RPMI7951 (cell line): Measurements from ENCODE around the gene HTR4. TPM values are rescaled to one million over a fixed set of nuclear protein-coding genes. Genes with fewer than 3 reads are reported as not detected.
"Not testable (repeated sequence)": the region's sequence is repeated elsewhere in the genome, so short reads cannot be mapped to it uniquely, and the experiment has no call there.

ENCODE experiments used
- DNase-seq: peaks from one replicate; pipeline ENCODE4 v3.0.0-alpha.2; 2012; ENCODE audit warnings: low read depth
- total RNA-seq: library from RNA; depleted of rRNA; stranded (reverse); fragments of >200 nt; shearing (Covaris generic); gene quantifications from 2 replicates; pipeline ENCODE4 v1.2.3, GENCODE V29; 2014

Gene HTR4
- total RNA-seq, 1 experiment from 2014 or later = not detected

DNA sequence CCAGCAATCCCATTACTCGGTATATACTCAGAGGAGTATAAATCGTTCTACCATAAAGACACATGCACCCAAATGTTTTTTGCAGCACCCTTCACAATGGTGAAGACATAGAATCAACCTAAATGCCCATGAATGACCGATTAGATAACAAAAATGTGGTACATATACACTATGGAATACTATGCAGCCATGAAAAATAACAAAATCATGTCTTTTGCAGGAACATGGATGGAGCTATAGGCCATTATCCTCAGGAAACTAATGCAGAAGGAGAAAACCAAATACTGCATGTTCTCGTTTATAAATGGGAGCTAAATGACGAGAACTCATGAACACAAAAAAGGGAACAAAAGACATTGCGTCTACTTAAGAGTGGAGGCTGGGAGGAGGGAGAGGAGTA, 114.5 kb downstream of the HTR4 start:
- DNase-seq = no peak

DNA sequence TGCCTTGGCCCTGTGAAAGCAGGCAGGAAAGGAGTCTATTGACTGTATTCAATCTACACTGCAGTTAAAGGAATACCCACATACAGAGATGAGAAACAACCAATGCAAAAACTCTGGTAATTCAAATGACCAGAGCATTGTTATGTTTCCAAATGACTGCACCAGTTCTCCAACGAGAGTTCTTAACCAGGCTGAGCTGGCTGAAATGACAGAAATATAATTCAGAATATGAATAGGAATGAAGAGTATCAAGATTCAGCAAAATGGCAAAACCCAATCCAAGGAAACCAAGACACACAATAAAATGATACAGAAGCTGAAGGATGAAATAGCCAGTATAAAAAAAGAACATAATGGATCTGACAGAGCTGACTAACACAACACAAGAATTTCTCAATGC, 119.1 kb downstream of the HTR4 start:
- DNase-seq = no peak

DNA sequence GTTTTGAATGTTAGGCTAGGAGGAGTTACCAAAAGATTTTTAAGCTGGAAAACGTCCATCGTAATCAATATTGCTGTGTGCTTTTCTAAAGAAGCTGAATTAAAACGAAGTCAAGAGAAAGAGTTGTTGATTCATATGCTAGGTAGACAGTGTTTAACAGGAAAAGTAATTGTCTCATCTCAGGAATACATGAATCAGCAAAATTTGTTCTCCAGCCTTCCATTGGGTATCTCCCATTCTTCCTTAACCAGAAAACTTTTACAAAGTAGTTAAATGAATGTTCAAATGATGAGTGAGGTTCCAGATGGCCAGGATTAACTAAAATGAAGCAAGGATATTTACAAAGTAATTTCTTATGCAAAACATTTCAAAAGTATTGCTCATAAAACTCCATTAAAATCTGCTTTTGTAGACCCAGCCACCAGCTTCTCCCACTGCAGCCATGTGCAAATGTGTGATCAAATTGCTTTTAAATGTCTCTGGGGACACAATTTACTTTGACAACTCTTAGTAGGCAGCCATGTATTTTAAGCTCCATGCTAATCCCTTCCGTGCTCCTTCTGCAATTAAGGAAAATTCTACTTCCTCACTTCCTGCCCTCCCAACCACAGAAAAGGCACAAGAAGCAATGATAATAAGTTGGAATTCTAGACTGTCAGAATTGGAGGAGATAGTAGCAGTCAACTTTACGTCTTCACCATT, 121.2 kb downstream of the HTR4 start:
- DNase-seq = no peak

DNA sequence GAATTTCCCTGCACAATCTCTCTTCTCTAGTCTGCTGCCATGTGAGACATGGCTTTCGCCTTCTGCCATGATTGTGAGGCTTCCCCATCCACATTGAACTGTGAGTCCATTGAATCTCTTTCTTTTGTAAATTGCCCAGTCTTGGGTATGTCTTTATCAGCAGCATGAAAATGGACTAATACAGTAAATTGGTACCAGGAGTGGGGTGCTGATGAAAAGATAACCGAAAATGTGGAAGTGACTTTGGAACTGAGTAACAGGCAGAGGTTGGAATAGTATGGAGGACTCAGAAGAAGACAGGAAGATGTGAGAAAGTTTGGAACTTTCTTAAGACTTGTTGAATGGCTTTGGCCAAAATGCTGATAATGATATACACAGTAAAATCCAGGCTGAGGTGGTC, 124.9 kb downstream of the HTR4 start:
- not testable (repeated sequence) for DNase-seq

DNA sequence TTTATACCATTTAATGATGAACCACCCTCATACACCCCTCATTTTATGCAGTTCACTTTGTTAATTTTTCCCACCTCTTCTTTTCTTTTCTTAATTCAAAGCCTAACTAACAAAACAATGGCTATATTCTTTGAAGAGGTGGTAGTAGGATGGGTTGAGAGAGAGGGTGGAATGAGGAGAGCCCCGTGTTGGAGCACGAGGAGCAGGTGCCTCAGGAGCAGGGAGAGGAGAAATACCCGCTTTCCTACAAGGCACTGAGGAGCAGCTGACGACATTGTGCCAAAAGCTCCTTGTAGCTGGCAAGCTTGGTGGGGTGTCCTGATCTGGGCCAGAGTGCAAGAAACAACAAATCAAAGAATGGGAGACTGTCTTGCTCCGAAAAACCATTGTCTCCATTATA, 129.6 kb downstream of the HTR4 start:
- DNase-seq = no peak

DNA sequence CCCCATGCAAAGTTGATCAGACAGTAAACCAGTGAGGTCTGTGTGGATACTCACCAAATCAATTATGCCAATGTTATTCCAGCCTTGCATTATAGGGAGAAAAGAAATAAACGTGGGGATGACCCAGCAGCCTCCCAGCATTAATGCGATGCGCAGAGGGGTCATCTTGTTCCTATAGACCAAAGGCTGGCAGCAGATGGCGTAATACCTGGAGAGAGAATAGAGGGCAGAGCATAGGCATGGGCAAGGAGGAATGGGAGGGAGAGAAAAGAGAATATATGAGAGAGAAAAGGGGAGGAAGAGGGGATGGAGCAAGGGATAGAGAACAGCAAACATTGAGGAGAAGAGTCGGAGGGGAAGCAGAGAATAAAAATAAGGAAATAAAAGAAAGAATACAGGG, 131.2 kb downstream of the HTR4 start:
- peak; percentile 5 for DNase-seq

DNA sequence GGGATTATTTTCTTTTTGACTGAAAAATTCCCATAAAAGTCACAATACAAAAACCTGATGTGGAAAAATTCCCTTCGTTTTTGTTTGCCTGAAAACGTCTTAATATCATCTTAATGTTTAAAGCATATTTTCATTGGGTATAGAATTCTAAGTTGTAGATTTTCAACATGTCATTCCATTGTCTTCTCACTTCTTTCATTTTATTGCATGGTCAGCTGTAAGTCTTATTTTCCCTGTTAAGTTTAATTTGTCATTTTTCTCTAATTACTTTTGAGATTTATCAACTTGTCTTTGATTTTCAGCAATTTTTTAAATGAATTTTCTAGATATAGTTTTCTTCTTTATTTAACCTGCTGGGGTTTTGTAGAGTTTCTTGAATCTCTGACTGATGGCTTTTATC, 138.9 kb downstream of the HTR4 start:
- no peak for DNase-seq

DNA sequence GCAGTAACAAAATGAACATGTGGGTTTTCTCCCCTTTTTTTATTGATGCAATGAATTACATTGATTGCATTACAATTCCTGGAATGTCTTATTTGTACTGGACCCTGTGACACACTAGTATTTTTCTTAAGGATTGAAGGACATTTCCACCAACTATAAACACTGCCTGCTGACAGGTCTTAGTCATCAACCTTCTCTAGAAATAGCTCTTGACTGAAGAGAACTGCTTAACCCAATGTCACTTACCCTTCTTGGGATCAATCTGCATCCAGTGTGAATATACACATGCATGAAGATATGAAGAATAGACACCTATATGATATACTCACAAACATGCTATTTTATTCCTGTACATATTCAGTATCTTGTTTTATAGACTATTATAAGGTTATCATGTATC, 140.0 kb downstream of the HTR4 start:
- DNase-seq = no peak

DNA sequence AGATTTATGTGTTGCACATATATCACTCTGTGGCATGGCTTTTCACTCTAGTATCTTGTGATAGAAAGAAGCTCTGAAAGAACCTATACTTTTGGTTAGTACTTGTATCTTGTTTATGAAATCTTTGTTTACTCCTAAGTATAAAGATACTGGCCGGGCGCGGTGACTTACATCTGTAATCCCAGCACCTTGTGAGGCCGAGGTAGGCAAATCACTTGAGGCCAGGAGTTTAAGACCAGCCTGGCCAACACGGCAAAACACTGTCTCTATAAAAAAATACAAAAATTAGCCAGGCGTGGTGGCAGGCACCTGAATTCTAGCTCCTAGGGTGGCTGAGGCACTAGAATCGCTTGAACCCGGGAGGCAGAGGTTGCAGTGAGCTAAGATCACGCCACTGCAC, 141.8 kb downstream of the HTR4 start:
- no peak for DNase-seq

DNA sequence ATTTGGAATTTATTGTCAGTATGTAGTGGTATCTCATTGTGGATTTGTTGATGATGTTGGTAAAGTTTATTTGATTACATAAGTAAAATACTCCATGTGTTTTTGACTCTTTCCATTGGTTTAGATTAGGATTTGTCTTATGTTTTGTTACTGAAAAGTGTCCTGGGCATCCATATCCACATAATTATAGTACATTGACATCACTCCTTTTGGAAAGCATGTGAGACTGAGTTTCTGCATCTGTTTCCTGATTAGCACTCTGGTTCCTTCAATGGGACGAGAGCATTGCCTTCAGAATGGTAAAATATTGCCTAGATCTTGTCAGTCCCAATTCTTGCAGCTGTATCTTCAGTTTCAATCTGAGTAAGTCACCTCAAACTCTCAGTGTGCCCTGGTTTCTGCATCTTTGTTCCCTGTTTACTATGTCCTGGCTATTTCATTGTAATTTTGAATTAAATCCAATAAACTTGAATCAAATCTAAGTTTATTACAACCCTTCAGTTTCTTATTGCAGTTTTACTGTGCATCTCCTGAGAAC, 142.4 kb downstream of the HTR4 start:
- DNase-seq = no peak

DNA sequence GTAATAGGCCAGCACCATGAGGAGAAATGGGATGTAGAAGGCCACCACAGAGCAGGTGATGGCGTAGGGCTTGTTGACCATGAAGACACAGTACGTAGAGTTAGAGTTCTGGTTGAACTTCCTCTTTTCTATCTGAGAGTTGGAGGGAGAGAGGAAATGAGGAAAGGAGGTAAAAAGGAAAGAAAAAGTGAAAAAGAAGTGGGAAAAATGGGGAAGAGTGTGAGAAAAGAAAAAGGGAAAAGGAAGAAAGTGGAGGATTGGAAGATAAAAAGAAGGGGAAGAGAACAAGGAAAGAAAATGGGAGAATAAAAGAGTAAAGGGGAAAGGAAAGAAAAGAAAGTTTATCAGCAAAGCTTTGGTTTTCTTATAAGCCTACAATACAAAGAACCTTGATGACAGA, 144.4 kb downstream of the HTR4 start:
- DNase-seq = no peak

DNA sequence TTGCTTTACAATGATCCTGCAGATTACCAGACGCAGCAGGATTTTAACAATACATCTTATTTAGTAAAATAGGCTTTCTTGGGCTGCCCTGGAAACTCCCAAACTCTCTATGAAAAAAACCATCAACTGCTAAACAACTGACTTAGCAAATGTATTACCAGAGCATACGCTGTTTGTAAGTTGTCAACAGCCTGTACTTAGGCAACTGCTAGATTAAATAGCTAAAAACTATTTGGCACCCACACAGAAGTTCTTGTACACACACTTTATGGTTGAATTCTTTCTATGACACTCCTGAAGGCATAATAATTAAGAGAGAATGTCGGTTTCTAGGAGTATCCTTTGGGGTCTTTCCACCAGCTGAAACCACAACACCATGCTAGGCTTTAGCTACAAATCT, 146.7 kb downstream of the HTR4 start:
- no peak for DNase-seq

DNA sequence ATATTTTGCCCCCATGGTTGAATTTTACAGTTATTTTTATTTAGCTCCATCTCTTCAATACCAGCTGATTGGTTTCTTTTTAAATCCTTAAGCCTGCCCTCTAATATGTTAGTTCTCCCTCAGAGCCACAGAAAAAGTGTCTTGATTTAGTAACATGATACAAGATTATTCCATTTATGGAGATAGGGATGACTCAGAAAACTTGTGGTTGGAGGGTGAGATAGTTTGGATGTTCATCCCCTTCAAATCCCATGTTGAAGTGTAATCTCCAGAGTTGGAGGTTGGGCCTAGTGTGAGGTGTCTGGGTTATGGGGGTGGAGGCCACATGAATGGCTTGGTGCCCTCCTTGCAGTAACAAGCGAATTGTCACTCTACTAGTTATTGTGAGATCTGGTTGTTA, 154.9 kb downstream of the HTR4 start:
- DNase-seq = peak; percentile 16

DNA sequence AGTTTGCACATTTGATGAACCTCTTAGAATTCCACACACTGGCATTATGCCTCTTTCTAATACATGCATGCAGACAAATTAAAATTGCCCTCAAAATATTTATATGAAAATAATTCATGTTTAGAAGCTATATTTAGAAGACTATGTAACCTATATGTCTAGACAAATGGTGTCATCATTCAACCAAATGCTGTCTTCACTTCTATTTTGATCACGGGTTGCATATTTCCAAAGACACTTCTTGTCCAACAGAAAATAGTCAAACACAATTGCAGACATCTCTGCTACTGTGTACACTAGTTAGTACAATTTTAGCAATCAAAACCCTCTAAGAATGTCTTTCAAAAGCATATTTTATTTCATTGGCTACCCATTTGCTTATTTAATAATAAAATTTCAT, 156.6 kb downstream of the HTR4 start:
- DNase-seq = no peak

DNA sequence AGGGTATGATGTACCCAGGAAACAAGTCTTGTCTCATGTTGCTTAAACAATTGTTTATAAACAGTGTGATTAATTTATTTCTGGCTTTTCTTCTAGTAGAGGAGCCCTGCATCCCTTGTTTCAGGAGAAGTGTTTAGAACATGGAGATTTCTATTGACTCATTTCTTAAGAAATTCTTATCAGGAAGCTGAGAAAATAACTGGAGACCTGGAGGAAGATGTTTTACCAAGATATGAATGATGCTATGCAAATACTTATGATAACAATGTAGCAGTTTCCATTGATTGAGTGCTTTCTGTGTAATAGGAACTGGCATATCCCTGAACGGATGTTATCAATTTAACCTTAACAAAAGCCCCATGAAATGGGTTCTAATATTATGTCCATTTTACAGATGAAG, 162.0 kb downstream of the HTR4 start:
- no peak for DNase-seq

DNA sequence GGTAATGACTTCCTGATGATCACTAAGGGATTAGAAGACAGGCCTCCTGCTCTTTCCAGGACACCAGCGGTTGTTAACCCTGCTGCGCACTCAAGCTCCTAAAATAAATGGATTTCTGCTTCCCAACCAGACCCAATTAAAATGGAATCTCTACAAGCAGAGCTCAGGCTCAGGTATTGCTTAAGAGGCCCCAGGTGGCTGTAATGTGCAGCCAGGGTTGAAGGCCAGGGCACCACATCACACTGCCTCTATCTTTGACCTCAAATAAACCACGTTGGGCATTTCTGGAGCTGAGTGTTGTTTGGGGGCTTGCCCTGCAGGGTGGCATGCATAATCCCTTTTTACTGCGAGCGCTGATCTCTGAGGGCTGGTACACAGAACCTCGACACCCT, 162.5 kb downstream of the HTR4 start:
- no peak for DNase-seq

DNA sequence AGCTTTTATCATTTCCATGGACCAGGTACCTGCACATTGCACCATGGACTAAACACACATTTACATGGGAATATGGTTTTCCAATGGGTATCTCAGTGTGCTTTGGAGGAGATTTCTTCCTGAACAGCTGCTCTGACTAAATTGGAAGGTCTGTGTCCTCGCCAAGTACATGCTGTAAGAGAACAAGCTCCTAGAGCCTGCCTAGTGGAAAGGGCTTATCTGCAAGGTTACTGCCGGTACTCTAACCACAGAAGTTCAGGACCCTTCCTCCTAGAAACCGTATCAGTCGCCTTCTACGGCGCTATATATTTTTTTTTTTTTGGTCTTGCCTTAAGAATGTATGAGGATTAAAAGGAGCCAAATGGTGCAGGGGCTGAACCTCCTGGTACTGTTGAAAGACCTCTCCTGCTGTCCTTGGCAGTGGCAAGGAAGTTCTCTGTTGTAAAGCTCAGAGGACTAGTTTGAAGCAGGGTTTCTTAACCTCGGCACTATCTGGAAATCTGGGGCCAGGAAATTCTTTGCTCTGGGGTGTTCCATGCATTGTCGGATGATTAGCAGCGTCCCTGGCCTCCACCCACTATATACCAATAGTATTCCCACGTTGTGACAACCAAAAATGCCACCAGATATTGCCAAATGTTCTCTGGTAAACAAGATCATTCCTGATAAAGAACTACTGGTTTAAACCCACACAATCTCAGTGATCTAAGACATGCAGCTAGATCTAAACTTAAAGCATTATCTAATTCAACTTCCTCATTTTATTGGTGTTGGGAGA, 163.1 kb downstream of the HTR4 start:
- no peak for DNase-seq

DNA sequence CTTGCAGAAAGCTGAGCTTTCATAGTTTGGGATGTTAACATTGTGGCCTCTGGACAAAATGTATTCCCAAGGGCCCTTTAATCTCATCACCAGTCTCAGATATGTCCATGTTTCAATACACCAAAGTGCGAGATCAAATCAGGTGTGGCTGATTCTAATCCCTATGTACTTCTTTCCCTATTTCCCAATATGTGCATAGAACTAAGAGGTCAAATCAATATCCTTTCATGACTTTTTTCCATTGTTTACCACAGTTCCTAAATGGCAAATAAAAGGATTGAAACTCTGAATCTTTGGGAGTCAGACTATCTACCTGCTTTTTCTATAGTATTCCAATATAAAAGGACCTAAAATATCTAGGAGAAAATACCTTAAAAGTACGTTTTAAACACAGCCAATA, 165.6 kb downstream of the HTR4 start:
- DNase-seq = no peak

DNA sequence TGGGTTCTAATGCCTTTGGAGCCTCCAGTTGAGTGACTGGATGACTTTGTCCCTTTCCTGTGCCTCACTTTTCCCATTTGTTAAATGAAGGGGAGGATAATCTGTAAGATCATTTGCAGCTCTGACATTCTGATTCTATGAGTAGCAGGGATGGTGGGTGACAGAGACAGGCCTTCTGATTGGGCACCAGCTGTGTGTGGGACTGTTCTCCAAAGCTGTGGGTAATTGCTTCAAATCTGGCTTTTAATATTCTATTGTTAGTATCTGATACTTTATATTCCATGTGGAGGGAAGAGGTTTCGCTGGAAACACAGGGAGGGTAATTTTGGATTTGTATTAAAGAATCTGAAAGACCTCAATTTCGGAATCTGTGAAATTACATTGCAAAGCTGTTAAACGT, 167.9 kb downstream of the HTR4 start:
- DNase-seq = no peak

DNA sequence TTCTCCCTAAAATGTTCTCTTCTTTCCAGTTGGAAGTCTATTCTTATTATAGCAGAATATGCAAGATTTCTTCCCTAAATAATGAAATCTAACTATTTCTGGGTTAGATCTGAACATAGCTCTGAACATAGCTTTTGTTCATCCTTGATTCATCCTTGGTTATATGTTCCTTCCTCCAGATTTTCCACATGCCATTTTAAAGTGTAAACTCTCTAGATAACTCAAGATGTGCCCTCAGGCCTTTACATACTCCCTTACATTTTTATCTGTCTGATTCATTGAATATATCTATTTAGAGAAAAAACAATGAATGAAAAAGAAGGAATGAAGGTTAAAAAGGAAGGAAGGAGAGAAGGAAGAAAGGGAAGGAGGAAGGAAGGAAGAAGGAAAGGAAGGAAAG, 169.7 kb downstream of the HTR4 start:
- DNase-seq = no peak

DNA sequence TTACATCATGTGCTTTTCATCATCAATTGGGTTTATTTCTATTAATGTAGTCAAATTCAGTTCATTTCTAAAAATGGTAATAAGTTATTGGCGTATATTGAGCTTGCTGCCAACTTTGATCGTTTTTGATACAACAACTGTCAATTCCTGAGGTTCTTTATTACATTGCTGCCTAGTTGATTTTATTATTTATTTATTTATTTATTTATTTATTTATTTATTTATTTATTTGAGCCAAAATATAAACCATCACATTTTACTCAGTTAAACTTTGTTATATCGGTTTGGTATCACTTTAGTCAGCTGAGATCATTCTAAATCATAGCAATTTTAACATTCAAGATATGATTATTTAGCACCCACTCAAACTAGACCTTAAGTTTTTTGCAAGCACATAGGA, 170.6 kb downstream of the HTR4 start:
- DNase-seq = no peak

DNA sequence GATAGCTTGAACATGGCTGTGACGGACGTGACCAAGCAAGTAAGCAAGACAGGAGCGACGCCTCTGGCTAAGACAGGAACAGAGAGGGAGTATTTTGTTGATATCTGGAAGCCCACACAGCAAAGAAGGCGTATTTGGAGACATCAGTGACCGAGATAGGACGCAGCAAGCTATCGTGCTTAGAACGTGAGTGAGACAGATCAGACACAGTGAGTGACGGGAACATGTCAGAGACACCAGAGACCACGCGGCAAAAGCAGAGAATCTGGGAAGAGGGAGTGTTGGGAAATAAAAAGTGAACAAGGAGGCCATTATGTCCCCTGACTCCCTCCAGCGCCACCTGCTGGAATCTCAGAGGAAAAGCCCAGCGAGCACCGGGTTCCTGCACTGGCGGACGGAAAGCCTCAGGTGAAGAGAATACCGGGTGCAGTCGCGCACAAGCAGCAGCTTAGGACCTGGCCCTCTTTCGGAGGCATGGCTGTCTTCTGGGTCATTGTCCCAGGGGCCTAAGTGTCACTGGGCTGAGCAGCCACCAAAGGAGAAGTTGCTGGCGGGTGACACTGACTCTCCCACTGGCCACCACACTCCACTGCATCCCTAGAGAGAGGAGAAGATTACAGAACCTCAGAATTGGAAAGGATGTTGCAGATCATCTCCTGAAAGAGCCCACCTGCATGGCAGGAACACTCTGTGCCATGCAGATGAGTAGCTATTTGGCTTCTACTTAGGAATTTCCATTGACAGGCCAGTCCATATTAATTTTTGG, 171.4 kb downstream of the HTR4 start:
- peak; percentile 58 for DNase-seq

DNA sequence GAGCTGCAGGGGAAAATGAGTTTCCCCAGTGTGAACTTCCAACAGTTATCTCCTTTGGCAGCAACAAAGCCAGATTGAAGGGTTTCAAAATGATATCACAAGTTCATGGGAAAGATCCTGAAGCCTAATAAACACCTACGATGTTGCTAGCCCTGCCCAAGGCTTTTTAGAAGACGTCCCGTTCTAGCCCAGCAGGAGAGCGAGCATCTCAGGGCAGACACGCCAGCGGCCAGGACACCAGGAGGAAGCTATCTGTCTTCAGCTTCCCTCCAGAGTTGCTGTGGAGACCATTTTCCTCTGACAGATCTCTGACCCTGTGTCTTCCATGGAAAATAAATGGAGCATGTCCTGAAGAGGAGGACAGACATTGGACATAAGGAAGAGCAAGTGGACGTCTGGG, 172.1 kb downstream of the HTR4 start:
- no peak for DNase-seq
